PC-3 (cell line): ENCODE measurements around the gene PRC1.

Experiments
- CTCF ChIP-seq: fragments of 300-600 bp; sonication (generic); conservative IDR thresholded peaks from 2 replicates; pipeline ENCODE4 v1.5.1; 2017; ENCODE audit warnings: antibody characterized with exemption, low read depth, mild to moderate bottlenecking, low read length
- EZH2 ChIP-seq: fragments of 300-600 bp; sonication (generic); IDR thresholded peaks from one replicate; pipeline ENCODE4 v1.6.1; 2017; ENCODE audit warnings: antibody characterized with exemption, mild to moderate bottlenecking, low read length; ENCODE audit not compliant: unreplicated experiment

- TF ChIP-seq CTCF (no peak), EZH2 (no peak)
Measured at GRCh38 chr15:91022075-91022831, 27.9 kb upstream of the PRC1 start, which contains the start of gene VPS33B.
